ENCODE results near the gene CASP9.

CASP9 gene

GRCh38 chr1:15524021-15524282 lies at the start of gene CASP9:
CASP9 (minus strand) TSS chr1:15524215; CDS start chr1:15524200, 15 bp downstream.
- no peak for DNase-seq (ENCODE audit: low read depth in 2 of 2)

- no peak for DNase-seq (ENCODE audit: low read depth in 2 of 2)
These were observed 49.5 kb upstream of the CASP9 start for GRCh38 chr1:15573477-15573876.

- DNase-seq (ENCODE audit: low read depth in 2 of 2): no peak
These were observed 47.3 kb upstream of the CASP9 start for GRCh38 chr1:15571266-15571665.

- no peak for DNase-seq (ENCODE audit: low read depth in 2 of 2)
These were observed 46.8 kb upstream of the CASP9 start for GRCh38 chr1:15570861-15571260.

- DNase-seq (ENCODE audit: low read depth in 2 of 2): no peak
These were observed 44.5 kb upstream of the CASP9 start for GRCh38 chr1:15568387-15569073.

GRCh38 chr1:15559189-15559810 lies 35.3 kb upstream of the CASP9 start:
- no peak for DNase-seq (ENCODE audit: low read depth in 2 of 2)

GRCh38 chr1:15558516-15558915 lies 34.5 kb upstream of the CASP9 start:
- DNase-seq (ENCODE audit: low read depth in 2 of 2): no peak

GRCh38 chr1:15557594-15557993 lies 33.6 kb upstream of the CASP9 start:
- DNase-seq (ENCODE audit: low read depth in 2 of 2): no peak

- no peak for DNase-seq (ENCODE audit: low read depth in 2 of 2)
These were observed 33.0 kb upstream of the CASP9 start for GRCh38 chr1:15557008-15557407.

GRCh38 chr1:15550573-15550972 lies 26.6 kb upstream of the CASP9 start:
- no peak for DNase-seq (ENCODE audit: low read depth in 2 of 2)

- DNase-seq (ENCODE audit: low read depth in 2 of 2): no peak
These were observed 22.6 kb upstream of the CASP9 start for GRCh38 chr1:15546641-15547040.

- DNase-seq (ENCODE audit: low read depth in 2 of 2): no peak
These were observed 19.9 kb upstream of the CASP9 start for GRCh38 chr1:15543589-15544568.

- no peak for DNase-seq (ENCODE audit: low read depth in 2 of 2)
These were observed 19.2 kb upstream of the CASP9 start for GRCh38 chr1:15543251-15543588.

- no peak for DNase-seq (ENCODE audit: low read depth in 2 of 2)
These were observed 18.6 kb upstream of the CASP9 start for GRCh38 chr1:15542388-15543250.

- no peak for DNase-seq (ENCODE audit: low read depth in 2 of 2)
These were observed 17.3 kb upstream of the CASP9 start for GRCh38 chr1:15541231-15541792.

GRCh38 chr1:15540186-15540585 lies 16.2 kb upstream of the CASP9 start:
- DNase-seq (ENCODE audit: low read depth in 2 of 2): no peak

GRCh38 chr1:15538771-15539170 lies 14.8 kb upstream of the CASP9 start:
- DNase-seq (ENCODE audit: low read depth in 2 of 2): no peak

- no peak for DNase-seq (ENCODE audit: low read depth in 2 of 2)
These were observed 7.7 kb upstream of the CASP9 start for GRCh38 chr1:15531682-15532081.

- DNase-seq (ENCODE audit: low read depth in 2 of 2): no peak
These were observed 7.0 kb upstream of the CASP9 start for GRCh38 chr1:15531003-15531402.

- DNase-seq (ENCODE audit: low read depth in 2 of 2): peak; percentile 93 to 96
These were observed 2.7 kb upstream of the CASP9 start, which contains the start of gene DNAJC16 for GRCh38 chr1:15526490-15527339. DNAJC16 (plus strand) TSS chr1:15526848; CDS start chr1:15529106, 2,258 bp downstream.
